GM10266 (cell line): Measurements from ENCODE around the gene GAS1.

Source experiments
- DNase-seq: peaks from one replicate; pipeline ENCODE4 v3.0.0; 2012; ENCODE audit errors: extremely low spot score
- CTCF ChIP-seq: IDR thresholded peaks from 2 replicates; pipeline ENCODE4 v1.5.1; 2012; ENCODE audit warnings: mild to moderate bottlenecking, low read depth; ENCODE audit not compliant: control insufficient read depth, insufficient read depth; ENCODE audit errors: missing control alignments

Gene GAS1

GRCh38 chr9:86948074-86948929, 996 bp upstream of the GAS1 start:
- peak; percentile 70 for DNase-seq
- peak; percentile 52 for TF ChIP-seq CTCF

GRCh38 chr9:86946201-86947145, 833 bp downstream of the GAS1 start:
- TF ChIP-seq CTCF: no peak
- DNase-seq: peak; percentile 48

GRCh38 chr9:86945728-86946200, 1.5 kb downstream of the GAS1 start:
- no peak for DNase-seq
- no peak for TF ChIP-seq CTCF

- no peak for TF ChIP-seq CTCF
- no peak for DNase-seq
These were observed 2.2 kb downstream of the GAS1 start for GRCh38 chr9:86944796-86945727.

GRCh38 chr9:86943201-86944113, 3.8 kb downstream of the GAS1 start:
- TF ChIP-seq CTCF: no peak
- no peak for DNase-seq
